PC-9 (cell line): ENCODE data around the gene SNX18. TPM values are rescaled to one million over a fixed set of nuclear protein-coding genes. Genes with fewer than 3 reads are reported as not detected.

Source experiments
- BruUV-seq: library from RNA; stranded (reverse); fragments of 400-500 nt; replicated peaks from 2 replicates; lab custom pipeline; 2021; lab: Mats Ljungman, UMichigan
- CTCF ChIA-PET: fragments of 300-600 bp; sonication (Branson Sonifier 250); formaldehyde crosslinking; loops from one replicate; lab custom pipeline; 2022; ENCODE audit warnings: antibody characterized with exemption; lab: Charles Lee
- POLR2A ChIA-PET: fragments of 300-600 bp; sonication (Branson Sonifier 250); formaldehyde crosslinking; loops from one replicate; lab custom pipeline; 2022; ENCODE audit warnings: antibody characterized with exemption; ENCODE audit not compliant: unreplicated experiment; lab: Charles Lee
- DNase-seq, 2 experiments: peaks; one replicate each; pipeline versions ENCODE4 v3.0.0 to v3.0.0-alpha.2; 2015 to 2022; ENCODE audit warnings: mixed read lengths in 1 of 2
- H2AFZ ChIP-seq: fragments of 200-600 bp; sonication (generic); 2 replicates; pipeline ENCODE4 v1.8.1; 2017; ENCODE audit warnings: antibody characterized with exemption
- H3F3A ChIP-seq: fragments of 200-600 bp; sonication (generic); 2 replicates; pipeline ENCODE4 v1.8.1; 2017; ENCODE audit warnings: antibody characterized with exemption, mild to moderate bottlenecking, low read depth; ENCODE audit not compliant: insufficient read depth
- H3K27ac ChIP-seq: fragments of 200-600 bp; sonication (generic); 2 replicates; pipeline ENCODE4 v1.6.1; 2016; ENCODE audit warnings: mixed run types
- H3K27me3 ChIP-seq: fragments of 200-600 bp; sonication (generic); 2 replicates; pipeline ENCODE4 v1.6.1; 2016; ENCODE audit warnings: low read depth, mixed run types; ENCODE audit not compliant: insufficient read depth
- H3K36me3 ChIP-seq: fragments of 200-600 bp; sonication (generic); 2 replicates; pipeline ENCODE4 v1.6.1; 2016; ENCODE audit warnings: low read depth, mixed run types
- H3K4me1 ChIP-seq: fragments of 200-600 bp; sonication (generic); replicated peaks from 2 replicates; pipeline ENCODE4 v1.6.1; 2016; ENCODE audit warnings: mixed run types; ENCODE audit not compliant: insufficient read depth
- H3K4me2 ChIP-seq: fragments of 200-600 bp; sonication (generic); 2 replicates; pipeline ENCODE4 v1.6.1; 2017; ENCODE audit warnings: mixed run types
- H3K4me3 ChIP-seq: fragments of 200-600 bp; sonication (generic); 2 replicates; pipeline ENCODE4 v1.6.1; 2016; ENCODE audit warnings: mixed run types
- H3K79me2 ChIP-seq: fragments of 200-600 bp; sonication (generic); 2 replicates; pipeline ENCODE4 v1.6.1; 2017; ENCODE audit warnings: low read depth, mixed run types
- H3K9me2 ChIP-seq: fragments of 200-600 bp; sonication (generic); 2 replicates; pipeline ENCODE4 v1.8.1; 2017; ENCODE audit warnings: mild to moderate bottlenecking; ENCODE audit not compliant: insufficient read depth
- H3K9me3 ChIP-seq: fragments of 200-600 bp; sonication (generic); 2 replicates; pipeline ENCODE4 v1.8.1; 2016; ENCODE audit warnings: low read depth; ENCODE audit not compliant: insufficient read depth
- H4K20me1 ChIP-seq: fragments of 200-600 bp; sonication (generic); 2 replicates; pipeline ENCODE4 v1.8.1; 2017; ENCODE audit not compliant: insufficient read depth
- EZH2 ChIP-seq: fragments of 200-600 bp; sonication (generic); IDR thresholded peaks from 2 replicates; pipeline ENCODE4 v1.8.0; 2017; ENCODE audit warnings: antibody characterized with exemption, low read depth
- intact Hi-C: fragments of 100-400 bp; cut with micrococcal nuclease; formaldehyde crosslinking; loops from one replicate; pipeline ENCODE4 v1.10.0; 2022; ENCODE audit not compliant: unreplicated experiment
- total RNA-seq: library from RNA; stranded (reverse); gene quantifications from 2 replicates; pipeline ENCODE4 v1.2.3, GENCODE V29; 2021
- TF ChIP-seq, protein P1 (sequence below): fragments of 200-600 bp; sonication (generic); conservative IDR thresholded peaks from 2 replicates; pipeline ENCODE4 v1.6.1; 2017; ENCODE audit warnings: mixed run types, antibody characterized with exemption, mild to moderate bottlenecking, moderate library complexity

Gene SNX18
- total RNA-seq, 1 experiment from 2014 or later = 9.7 TPM

DNA sequence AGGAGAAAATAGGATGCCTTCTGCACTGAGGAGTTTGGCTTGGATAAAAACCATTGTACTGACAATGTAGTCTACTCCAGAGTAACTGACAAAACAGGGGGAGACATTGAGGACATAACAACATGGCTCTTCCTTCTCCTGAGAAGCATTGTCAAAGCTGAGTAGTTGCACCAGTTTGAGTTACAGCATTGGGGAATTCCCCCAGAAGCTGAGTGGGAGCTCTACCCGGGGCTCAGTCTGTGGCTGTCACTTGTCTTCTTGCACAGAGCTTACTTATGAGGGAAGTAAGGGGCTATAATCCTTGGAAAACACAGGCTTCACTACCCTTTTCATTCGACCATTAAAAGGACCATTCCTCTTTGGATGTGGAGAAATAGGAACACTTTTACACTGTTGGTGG, 40.9 kb upstream of the SNX18 start:
- no peaks in the 10 kb centered on the region for H3K9me3 ChIP-seq
- H3K79me2 ChIP-seq = no peaks in the 10 kb centered on the region
- TF ChIP-seq, protein P1, sequence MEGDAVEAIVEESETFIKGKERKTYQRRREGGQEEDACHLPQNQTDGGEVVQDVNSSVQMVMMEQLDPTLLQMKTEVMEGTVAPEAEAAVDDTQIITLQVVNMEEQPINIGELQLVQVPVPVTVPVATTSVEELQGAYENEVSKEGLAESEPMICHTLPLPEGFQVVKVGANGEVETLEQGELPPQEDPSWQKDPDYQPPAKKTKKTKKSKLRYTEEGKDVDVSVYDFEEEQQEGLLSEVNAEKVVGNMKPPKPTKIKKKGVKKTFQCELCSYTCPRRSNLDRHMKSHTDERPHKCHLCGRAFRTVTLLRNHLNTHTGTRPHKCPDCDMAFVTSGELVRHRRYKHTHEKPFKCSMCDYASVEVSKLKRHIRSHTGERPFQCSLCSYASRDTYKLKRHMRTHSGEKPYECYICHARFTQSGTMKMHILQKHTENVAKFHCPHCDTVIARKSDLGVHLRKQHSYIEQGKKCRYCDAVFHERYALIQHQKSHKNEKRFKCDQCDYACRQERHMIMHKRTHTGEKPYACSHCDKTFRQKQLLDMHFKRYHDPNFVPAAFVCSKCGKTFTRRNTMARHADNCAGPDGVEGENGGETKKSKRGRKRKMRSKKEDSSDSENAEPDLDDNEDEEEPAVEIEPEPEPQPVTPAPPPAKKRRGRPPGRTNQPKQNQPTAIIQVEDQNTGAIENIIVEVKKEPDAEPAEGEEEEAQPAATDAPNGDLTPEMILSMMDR = no peak
- TF ChIP-seq EZH2 = no peak
- no peak overlapping the region for H2AFZ ChIP-seq
- H3F3A ChIP-seq = no peaks in the 10 kb centered on the region
- CTCF ChIA-PET = no interaction called here
- H3K4me2 ChIP-seq = no peak overlapping the region
- no peak for DNase-seq
- H4K20me1 ChIP-seq = no peaks in the 10 kb centered on the region
- H3K36me3 ChIP-seq = no peaks in the 10 kb centered on the region
- intact Hi-C loops = no loop called here
- H3K4me1 ChIP-seq = no peaks in the 10 kb centered on the region
- no peak overlapping the region for H3K27ac ChIP-seq
- no peaks in the 10 kb centered on the region for H3K27me3 ChIP-seq
- BruUV-seq = no TSS peak
- POLR2A ChIA-PET = no interaction called here
- no peak overlapping the region for H3K4me3 ChIP-seq
- H3K9me2 ChIP-seq = no peaks in the 10 kb centered on the region

DNA sequence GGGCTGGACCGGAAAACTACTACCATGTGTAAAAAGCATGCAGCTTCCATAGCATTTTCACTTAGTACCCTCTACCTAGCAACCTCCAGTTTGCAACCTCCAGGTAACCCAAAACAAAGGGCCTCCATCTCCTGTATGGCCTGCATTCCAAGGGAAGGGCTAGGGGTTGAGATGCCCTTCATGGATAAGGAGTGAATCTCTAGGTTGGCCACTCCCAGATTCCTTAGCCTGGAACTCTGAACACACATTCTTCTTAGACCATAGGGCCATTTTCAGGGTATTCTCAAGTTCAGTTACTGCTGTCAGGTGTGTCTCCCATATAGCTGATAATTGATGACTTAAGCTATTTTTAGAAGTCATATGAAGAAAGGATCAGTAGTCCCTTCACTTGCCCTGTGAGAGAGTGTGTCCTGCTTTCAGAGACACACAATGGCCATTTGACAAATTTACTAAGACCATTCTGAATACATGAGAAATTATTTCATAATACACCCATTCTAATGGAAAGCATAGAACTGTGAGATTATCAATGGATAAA, 39.5 kb upstream of the SNX18 start:
- no peak overlapping the region for H3K4me3 ChIP-seq
- no peaks in the 10 kb centered on the region for H3K9me2 ChIP-seq
- no peaks in the 10 kb centered on the region for H3K9me3 ChIP-seq
- no peak for DNase-seq
- no peaks in the 10 kb centered on the region for H3K79me2 ChIP-seq
- no peaks in the 10 kb centered on the region for H4K20me1 ChIP-seq
- intact Hi-C loops = no loop called here
- no peaks in the 10 kb centered on the region for H3K27me3 ChIP-seq
- no peak overlapping the region for H3K27ac ChIP-seq
- ChIA-PET POLR2A (no interaction called here), CTCF (no interaction called here)
- no peaks in the 10 kb centered on the region for H3K4me1 ChIP-seq
- BruUV-seq = no TSS peak
- H2AFZ ChIP-seq = no peak overlapping the region
- H3F3A ChIP-seq = no peaks in the 10 kb centered on the region
- H3K4me2 ChIP-seq = no peak overlapping the region
- TF ChIP-seq EZH2 = no peak
- TF ChIP-seq, protein P1 = no peak
- H3K36me3 ChIP-seq = no peaks in the 10 kb centered on the region

DNA sequence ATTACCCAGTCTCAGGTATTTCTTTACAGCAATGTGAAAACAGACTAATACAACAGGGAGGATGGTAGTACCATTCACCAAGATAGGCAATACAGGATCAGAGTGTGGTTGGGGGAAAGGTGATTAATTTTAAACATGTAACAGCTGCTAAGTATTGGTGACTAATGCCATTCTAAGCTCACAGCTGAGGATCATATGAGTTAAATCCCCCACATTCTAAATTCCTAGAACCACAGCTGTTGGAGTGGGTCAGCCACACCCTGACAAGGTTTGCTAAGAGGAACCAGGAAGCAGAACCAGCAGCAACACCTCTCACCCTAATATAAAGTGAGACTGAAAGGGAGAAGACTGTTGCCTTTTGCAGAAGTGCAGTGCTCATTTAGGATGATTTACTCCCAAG, 37.3 kb upstream of the SNX18 start:
- H3K9me2 ChIP-seq = no peaks in the 10 kb centered on the region
- no peaks in the 10 kb centered on the region for H3K4me1 ChIP-seq
- H3K27me3 ChIP-seq = no peaks in the 10 kb centered on the region
- no peak overlapping the region for H3K4me3 ChIP-seq
- no peak for TF ChIP-seq EZH2
- TF ChIP-seq, protein P1 = no peak
- no peaks in the 10 kb centered on the region for H4K20me1 ChIP-seq
- BruUV-seq = no TSS peak
- H3K4me2 ChIP-seq = no peak overlapping the region
- no peaks in the 10 kb centered on the region for H3F3A ChIP-seq
- ChIA-PET CTCF (no interaction called here), POLR2A (no interaction called here)
- H3K79me2 ChIP-seq = no peaks in the 10 kb centered on the region
- no peak overlapping the region for H2AFZ ChIP-seq
- intact Hi-C loops = loop anchor here (10.0 kb wide), 1 partner anchor 235 kb away; no protein-coding TSS in a partner anchor
- no peak for DNase-seq
- H3K9me3 ChIP-seq = no peaks in the 10 kb centered on the region
- no peaks in the 10 kb centered on the region for H3K36me3 ChIP-seq
- no peak overlapping the region for H3K27ac ChIP-seq
